HG02970 (cell line): ENCODE data around the gene CLDN5.
"Not testable (repeated sequence)": the region's sequence is repeated elsewhere in the genome, so short reads cannot be mapped to it uniquely, and the experiment has no call there.

ENCODE experiments used
- ATAC-seq: cut with Tn5 transposase; IDR thresholded peaks from one replicate; pipeline ENCODE4 v1.9.1; 2021; ENCODE audit warnings: mild to moderate bottlenecking, moderate library complexity, moderate number of reproducible peaks; ENCODE audit not compliant: unreplicated experiment, low FRiP score

The CLDN5 gene

DNA sequence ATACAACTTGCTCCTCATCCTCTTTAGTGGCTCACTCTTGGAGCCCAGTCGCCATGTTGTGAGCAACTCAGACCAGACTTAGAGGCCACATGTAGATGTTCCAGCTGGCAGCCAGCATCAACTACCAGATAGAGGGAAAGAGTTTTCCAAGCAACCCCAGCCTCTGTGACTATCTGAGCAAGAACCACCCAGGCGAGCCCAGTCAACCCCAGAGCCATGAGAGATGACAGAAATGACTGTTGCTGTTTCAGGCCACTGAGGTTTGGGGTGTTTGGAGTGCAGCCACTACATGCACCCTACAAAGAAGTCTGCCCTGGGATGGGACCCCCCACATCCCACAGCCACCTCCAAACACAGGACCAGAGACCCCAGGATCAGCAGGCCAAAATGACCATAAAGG is 24.8 kb upstream of the CLDN5 start:
- ATAC-seq = no peak

GRCh38 chr22:19548427-19548826 is 24.2 kb upstream of the CLDN5 start:
- ATAC-seq = not testable (repeated sequence)

DNA sequence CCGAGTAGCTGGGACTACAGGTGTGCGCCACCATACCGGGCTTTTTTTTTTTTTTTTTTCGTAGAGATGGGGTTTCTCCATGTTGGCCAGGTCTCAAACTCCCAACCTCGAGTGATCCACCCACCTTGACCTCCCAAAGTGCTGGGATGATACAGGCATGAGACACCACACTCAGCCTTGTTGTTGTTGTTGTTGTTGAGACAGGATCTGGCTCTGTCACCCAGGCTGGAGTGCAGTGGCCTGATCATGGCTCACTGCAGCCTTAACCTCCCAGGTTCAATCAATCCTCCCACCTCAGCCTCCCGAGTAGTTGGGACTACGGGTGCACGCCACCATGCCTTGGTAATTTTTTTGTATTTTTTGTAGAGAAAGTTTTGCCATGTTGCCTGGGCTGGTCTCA is 23.4 kb upstream of the CLDN5 start:
- no peak for ATAC-seq

- ATAC-seq = no peak
These were observed 22.5 kb upstream of the CLDN5 start for GRCh38 chr22:19546680-19547079.

GRCh38 chr22:19545935-19546207 is 21.7 kb upstream of the CLDN5 start:
- ATAC-seq = no peak

- ATAC-seq = no peak
These were observed 19.9 kb upstream of the CLDN5 start for GRCh38 chr22:19543970-19544708.

DNA sequence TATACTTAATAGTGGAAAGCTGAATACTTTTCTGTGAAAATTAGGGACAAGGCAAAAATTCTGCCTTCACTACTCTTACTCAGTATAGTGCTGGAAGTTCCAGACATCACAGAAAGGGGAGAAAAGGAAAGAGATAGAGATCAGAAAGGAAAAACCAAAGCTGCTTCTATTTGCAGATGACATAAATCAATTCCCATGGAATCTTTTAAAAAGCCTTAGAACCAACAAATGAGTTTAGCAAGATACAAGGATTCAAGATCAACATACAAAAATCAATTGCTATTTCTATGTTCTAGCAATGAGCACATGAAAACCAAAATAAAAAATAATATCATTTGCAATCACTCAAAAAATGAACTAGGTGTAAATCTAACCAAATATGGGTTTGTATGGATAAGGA is 16.2 kb upstream of the CLDN5 start:
- no peak for ATAC-seq

- ATAC-seq = no peak
These were observed 13.8 kb upstream of the CLDN5 start for GRCh38 chr22:19537941-19538488.

DNA sequence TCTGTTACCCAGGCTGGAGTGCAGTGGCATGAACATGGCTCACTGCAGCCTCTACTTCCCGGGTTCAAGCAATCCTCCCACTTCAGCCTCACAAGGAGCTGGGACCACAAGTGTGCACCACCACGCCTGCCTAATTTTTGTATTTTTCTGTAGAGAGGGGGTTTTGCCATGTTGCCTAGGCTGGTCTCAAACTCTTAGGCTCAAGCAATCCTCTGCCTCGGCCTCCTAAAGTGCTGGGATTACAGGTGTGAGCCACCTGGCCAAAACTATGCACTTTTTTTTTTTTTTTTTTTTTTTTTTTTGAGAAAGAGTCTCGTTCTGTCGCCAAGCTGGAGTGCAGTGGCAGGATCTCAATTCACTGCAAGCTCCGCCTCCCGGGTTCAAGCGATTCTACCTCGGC is 12.4 kb upstream of the CLDN5 start:
- no peak for ATAC-seq

- no peak for ATAC-seq
These were observed 10.8 kb upstream of the CLDN5 start for GRCh38 chr22:19535001-19535400.

DNA sequence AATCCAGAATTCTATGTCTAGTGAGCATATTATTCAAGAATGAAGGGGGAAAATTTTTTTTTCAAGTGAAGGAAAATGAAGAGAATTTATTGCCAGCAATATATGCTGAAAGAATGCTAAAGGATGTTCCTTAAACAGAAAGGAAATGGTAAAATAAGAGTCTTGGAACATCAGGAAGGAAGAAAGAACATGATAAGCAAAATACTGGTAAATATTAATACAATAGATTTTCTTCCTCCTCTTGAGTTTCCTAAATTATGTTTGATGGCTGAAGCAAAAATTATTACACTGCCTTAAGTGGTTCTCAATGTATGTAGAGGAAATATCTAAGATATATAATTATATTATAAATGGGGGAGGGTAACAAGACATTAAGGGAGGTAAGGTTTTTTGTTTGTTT is 9.6 kb upstream of the CLDN5 start:
- no peak for ATAC-seq

DNA sequence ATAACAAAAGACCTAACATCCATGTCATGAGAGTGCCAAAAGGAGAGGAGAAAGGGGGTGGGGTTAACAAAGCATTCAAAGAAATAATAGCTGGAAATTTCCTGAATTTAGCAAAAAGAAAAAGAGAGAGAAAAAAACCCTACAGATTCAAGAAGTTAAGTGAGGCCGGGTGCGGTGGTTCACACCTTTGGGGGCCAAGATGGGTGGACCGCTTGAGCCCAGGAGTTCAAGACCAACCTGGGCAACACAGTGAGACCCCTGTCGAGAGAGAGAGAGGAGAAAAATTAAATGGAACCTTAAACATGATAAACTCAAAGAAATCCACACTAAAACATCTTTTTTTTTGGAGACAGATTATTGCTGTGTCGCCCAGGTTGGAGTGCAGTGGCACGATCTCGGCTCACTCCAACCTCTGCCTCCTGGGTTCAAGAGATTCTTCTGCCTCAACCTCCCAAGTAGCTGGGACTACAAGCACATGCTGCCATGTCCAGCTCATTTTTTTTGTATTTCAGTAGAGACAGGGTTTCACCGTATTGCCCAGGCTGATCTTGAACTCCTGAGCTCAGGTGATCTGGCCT is 8.9 kb upstream of the CLDN5 start:
- ATAC-seq = no peak

DNA sequence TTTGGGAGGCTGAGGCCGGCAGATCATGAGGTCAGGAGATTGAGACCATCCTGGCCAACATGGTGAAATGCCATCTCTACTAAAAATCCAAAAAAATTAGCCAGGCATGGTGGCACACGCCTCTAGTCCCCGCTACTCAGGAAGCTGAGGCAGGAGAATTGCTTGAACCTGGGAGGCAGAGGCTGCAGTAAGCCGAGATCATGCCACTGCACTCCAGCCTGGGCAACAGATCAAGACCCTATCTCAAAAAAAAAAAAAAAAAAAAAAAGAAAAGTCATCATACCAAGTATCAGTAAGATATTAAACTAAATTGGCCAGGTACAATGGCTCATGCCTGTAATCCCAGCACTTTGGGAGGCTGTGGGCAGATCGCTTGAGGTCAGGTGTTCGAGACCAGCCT is 7.1 kb upstream of the CLDN5 start:
- not testable (repeated sequence) for ATAC-seq

GRCh38 chr22:19530751-19531150 is 6.5 kb upstream of the CLDN5 start:
- ATAC-seq = no peak

- ATAC-seq = no peak
These were observed 5.6 kb upstream of the CLDN5 start for GRCh38 chr22:19529811-19530210.

DNA sequence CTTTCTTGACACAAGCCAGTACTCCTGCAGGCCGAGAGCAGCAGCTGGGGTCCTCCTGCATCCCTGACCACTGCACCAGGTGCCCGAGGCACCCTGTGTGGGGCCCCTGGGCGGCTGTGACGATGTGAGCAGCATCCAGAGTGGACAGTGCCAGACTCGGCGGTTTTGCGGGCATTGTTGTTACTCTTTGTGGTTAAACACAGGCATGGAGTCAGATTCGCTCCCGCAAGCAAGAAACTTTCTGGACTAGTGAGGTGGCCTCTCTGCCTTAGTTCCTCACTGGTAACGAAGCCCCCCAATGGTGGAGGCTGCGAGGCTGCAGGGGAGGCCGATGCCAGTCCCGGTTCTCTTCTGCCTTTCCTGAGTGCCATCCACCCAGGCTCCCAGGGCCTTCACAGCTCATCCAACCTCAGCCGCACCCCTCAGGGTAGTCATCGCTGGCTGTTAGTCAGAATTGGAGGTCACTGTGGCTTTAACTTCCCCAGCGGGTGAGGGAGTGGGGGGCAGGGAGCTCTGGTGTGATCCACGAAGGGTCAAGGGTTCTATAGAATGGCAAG is 3.7 kb upstream of the CLDN5 start:
- ATAC-seq = no peak

GRCh38 chr22:19527321-19527721 is 3.1 kb upstream of the CLDN5 start:
- ATAC-seq = no peak

DNA sequence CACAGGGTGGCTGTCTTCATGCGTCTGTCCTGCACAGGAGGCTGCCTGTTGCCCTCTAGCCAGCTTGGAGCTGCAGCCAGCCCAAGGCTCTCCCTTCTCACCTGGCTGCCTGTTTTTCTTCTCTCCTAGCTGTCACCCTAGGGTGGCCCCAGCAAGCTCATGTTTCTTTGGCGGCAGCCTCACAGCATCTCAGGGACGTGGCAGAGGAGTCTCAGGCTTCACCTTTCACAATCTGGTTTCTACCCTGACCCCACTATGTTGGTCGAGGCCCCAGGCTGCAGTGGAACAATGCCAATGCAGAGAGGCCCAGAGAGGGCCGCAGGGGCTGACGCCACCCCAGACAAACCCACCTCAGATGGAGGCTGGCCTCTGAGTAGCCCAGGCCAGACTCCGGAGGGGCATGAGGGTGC is 2.5 kb upstream of the CLDN5 start:
- ATAC-seq = no peak

DNA sequence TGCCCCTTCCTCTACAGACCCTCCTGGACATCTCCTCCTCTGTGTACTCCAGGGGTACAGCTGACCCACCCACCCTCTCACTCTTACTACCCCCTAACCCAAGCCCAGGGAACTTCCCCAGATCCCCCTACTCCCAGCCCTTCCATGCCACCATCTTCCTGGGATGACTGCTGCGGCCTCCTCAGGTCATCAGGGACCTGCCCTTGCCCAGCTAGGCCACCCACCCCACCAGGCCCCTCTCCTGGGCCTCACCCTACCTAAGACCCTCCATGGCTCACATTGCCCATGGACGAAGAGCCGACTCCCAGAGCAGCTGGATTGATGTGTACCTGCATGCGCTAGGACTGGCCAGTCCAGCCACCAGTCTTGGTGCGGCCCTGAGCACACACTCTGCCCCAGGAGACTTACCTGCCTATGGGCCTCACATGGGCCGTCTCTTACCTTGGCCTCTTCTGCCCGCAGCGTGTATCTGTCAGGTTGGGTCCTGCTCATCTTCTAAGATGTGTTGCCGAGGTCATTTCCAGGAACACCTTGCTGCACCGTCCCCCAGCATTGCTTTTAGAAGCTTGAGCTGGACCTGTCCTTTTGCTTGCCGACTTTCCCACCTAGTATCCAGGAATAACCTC is 2.0 kb upstream of the CLDN5 start:
- ATAC-seq = no peak

DNA sequence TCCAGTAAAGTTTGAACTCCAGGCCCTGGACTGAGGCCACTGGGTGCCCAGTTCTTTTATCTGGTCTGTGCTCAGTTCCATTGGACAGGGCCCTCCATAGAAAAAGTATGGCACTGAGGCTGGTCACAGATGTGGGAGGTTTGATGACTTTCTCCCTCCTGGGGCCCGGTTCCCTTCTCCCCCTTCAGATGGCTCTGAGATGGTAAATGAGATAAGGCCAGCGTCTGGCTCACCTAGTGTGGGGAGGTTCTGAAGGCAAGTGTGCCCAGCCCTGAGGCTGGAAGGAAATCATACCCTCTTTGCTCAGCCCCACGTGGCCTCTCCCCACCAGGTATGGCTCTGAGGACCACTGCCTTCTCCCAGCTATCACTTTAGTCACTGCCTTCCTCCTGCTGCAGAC is 1.5 kb upstream of the CLDN5 start:
- ATAC-seq = no peak

GRCh38 chr22:19525116-19525660 is 978 bp upstream of the CLDN5 start:
- no peak for ATAC-seq
